Memory B cell (primary cell): ENCODE data around the gene RAB2B.

Experiments used
- ATAC-seq: fragments of 150-1000 bp; cut with Tn5 transposase; 2 replicates; pipeline ENCODE4 v1.10.0; 2021; ENCODE audit warnings: low read depth, mild to moderate bottlenecking, moderate library complexity
- DNase-seq, 2 donors: peaks; one replicate each; pipeline ENCODE4 v3.0.0; 2022; ENCODE audit warnings: low spot score in 2 of 2
- H3K27ac Mint-ChIP-seq: one replicate; pipeline ENCODE4 v1.8.0; 2022; ENCODE audit warnings: mild to moderate bottlenecking, moderate library complexity, mixed read lengths
- H3K27me3 Mint-ChIP-seq: one replicate; pipeline ENCODE4 v1.8.0; 2022; ENCODE audit warnings: mixed read lengths
- H3K36me3 Mint-ChIP-seq: one replicate; pipeline ENCODE4 v1.8.0; 2022; ENCODE audit warnings: mild to moderate bottlenecking, mixed read lengths
- H3K4me1 Mint-ChIP-seq: one replicate; pipeline ENCODE4 v1.8.0; 2022; ENCODE audit warnings: mixed read lengths
- H3K4me3 Mint-ChIP-seq: one replicate; pipeline ENCODE4 v1.8.0; 2022; ENCODE audit warnings: mild to moderate bottlenecking, moderate library complexity, mixed read lengths
- H3K9me3 Mint-ChIP-seq: one replicate; pipeline ENCODE4 v1.8.0; 2022; ENCODE audit warnings: mixed read lengths

RAB2B gene

GRCh38 chr14:21505012-21505553 lies 28.3 kb upstream of the RAB2B start:
- no peaks in the 10 kb centered on the region for H3K9me3 Mint-ChIP-seq
- H3K4me1 Mint-ChIP-seq, result peaks cover 17% of the 10 kb centered on the region
- ATAC-seq, result peak; percentile 64
- H3K27me3 Mint-ChIP-seq, result no peaks in the 10 kb centered on the region
- no peak overlapping the region for H3K27ac Mint-ChIP-seq
- H3K4me3 Mint-ChIP-seq, result no peak overlapping the region
- DNase-seq, result no peak
- H3K36me3 Mint-ChIP-seq, result peaks cover 18% of the 10 kb centered on the region

DNA sequence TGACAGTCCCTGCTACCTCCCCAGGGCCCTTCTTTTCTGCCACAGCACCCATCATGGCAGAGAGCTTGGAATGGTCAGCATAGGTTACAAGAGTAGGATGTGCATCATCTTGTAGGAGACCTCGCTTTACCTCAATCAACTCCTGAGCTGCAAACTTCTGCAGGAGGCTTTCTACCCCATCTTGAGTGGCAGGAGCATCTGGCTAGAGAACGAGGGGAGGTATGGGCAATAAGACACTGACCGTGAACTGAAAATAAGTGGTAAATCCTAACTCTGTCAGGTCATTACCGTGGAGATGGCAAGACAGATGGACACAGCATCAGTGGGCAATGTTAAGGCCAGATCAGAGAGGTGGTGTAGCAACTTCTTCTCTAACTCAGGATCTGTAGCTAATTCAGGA lies 26.6 kb upstream of the RAB2B start:
- Mint-ChIP-seq H3K36me3 (peaks cover 24% of the 10 kb centered on the region), H3K4me1 (peaks cover 10% of the 10 kb centered on the region), H3K27ac (no peak overlapping the region), H3K27me3 (no peaks in the 10 kb centered on the region), H3K9me3 (no peaks in the 10 kb centered on the region), H3K4me3 (no peak overlapping the region)
- ATAC-seq, result no peak
- no peak for DNase-seq

DNA sequence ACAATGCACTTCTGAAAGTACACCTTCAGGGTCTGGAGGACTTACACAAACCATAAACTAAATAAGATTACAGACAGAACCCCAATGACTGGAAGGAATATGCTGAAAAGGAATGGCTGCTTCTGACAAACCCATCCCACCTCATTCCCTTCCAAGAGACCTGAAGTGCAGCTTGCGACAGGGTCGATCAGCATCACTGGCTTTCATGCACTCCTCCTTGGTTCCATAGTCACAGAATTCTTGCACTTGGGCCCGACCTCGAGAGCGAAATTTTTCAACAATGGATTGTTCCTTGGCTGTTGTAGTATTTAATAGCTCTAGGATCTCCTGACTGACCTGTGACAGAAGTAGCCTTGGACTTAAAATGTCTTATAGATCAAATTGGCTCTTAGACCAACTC lies 24.8 kb upstream of the RAB2B start:
- Mint-ChIP-seq H3K4me3 (no peak overlapping the region), H3K27ac (no peak overlapping the region), H3K27me3 (no peaks in the 10 kb centered on the region), H3K4me1 (peaks cover 8% of the 10 kb centered on the region), H3K9me3 (no peaks in the 10 kb centered on the region), H3K36me3 (peaks cover 25% of the 10 kb centered on the region)
- no peak for ATAC-seq
- DNase-seq, result no peak

DNA sequence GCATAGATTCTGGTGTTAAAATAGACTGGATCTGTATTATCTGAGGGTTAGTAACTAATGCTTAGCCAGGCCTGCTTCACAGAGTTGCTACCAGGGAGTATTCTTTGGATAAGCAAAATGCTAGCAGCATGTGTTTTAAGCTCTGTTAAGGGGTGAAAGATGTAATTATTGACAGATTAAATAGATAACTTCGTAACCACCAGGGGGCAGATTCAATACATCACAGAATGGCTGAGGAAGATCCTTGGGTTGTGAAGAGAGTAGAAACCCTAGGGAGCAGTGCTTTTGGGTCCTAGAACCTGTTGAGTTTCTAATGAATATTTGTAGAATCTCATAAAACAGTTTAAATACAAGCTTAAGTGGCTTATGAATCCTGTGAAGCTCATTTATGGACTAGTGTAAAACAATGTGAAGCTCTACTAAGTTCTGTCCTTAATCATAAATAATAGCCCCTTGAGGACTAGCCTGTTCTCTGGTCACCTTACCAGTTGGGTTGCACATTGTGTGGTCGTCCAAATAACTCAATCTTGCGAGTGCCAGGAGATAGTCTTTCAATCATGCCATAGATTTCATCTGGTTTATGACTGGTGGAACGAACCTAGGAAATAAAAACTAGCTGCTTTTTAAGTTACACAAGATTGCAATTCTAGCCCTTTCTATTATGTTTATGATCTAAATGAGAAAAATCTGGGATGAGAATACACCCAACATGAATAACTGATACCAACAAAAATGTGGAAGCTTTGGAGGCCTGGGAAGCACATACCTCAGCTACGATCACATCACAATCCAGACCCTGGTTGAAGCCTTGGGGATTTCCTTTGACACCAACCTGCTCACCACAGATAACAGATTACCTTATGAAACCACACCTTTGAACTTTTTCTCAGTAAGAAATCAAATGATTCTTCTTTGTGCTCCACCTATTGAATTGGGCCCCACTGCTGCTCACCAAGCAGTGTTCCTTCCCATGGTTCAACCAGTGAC lies 22.1 kb upstream of the RAB2B start:
- ATAC-seq (peak; percentile 73), DNase-seq (peak in 1 of 2 donors; percentile 28)
- no peak overlapping the region for H3K27ac Mint-ChIP-seq
- H3K27me3 Mint-ChIP-seq, result no peaks in the 10 kb centered on the region
- H3K9me3 Mint-ChIP-seq, result no peaks in the 10 kb centered on the region
- H3K4me1 Mint-ChIP-seq, result peaks cover 4% of the 10 kb centered on the region
- no peak overlapping the region for H3K4me3 Mint-ChIP-seq
- H3K36me3 Mint-ChIP-seq, result peaks cover 32% of the 10 kb centered on the region

DNA sequence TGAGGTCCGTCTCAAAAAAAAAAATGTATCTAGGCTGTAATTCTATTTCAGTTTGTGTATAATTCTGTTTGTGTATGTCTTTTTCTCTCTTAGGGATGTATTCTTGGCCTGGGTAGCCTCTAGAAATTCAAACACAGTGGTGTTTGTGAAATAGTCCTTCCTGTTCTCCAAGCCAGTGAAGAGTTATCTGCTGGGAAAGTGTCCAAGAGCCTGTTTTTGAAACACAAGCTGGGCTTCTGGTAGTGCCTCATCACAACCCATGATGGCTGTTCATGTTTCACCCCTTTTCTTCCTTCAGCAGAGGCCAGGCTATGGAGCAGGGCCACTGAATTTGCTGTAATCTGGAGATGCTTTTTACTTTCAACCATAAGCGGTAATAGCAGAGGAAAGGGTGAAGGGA lies 19.7 kb upstream of the RAB2B start:
- Mint-ChIP-seq H3K27ac (no peak overlapping the region), H3K36me3 (peaks cover 35% of the 10 kb centered on the region)
- ATAC-seq, result no peak

GRCh38 chr14:21494902-21495762 lies 18.4 kb upstream of the RAB2B start:
- H3K4me3 Mint-ChIP-seq, result no peak overlapping the region
- peaks cover 32% of the 10 kb centered on the region for H3K36me3 Mint-ChIP-seq

More for the DNA sequence above, 19.7 kb upstream of the RAB2B start:
- no peak for DNase-seq
- H3K4me1 Mint-ChIP-seq, result peaks cover 4% of the 10 kb centered on the region
- H3K27me3 Mint-ChIP-seq, result no peaks in the 10 kb centered on the region
- no peak overlapping the region for H3K4me3 Mint-ChIP-seq
- no peaks in the 10 kb centered on the region for H3K9me3 Mint-ChIP-seq

DNA sequence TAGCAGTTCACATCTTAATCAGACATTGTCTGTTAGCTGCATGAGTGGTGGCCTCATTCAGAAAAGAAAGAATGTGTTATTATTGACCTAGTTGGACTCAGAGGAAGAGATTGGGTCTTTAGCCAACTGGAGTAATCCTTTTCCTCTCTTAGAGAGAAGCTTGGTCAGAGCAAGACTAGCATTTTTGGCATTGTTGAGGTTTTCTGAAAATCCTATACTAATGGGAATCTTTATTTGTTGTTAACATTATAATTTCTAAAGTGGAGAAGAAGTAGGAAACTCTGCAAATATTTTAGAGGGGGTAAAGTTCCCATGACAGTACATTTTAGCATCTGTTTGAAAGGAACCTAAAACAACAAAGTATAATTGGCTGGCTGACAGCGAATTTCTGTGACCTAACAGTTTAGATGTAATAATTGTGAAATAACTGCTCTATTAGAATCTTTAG lies 9.9 kb upstream of the RAB2B start:
- no peaks in the 10 kb centered on the region for H3K9me3 Mint-ChIP-seq

More at GRCh38 chr14:21494902-21495762, 18.4 kb upstream of the RAB2B start:
- Mint-ChIP-seq H3K4me1 (no peaks in the 10 kb centered on the region), H3K9me3 (no peaks in the 10 kb centered on the region), H3K27ac (no peak overlapping the region), H3K27me3 (no peaks in the 10 kb centered on the region)
- ATAC-seq, result no peak
- DNase-seq, result no peak

GRCh38 chr14:21476523-21476924 lies 235 bp downstream of the RAB2B start:
- peaks cover 13% of the 10 kb centered on the region for H3K36me3 Mint-ChIP-seq
- H3K4me1 Mint-ChIP-seq, result peaks cover 17% of the 10 kb centered on the region
- no peaks in the 10 kb centered on the region for H3K9me3 Mint-ChIP-seq
- H3K27me3 Mint-ChIP-seq, result no peaks in the 10 kb centered on the region
- peak overlapping the region; percentile 98 for H3K27ac Mint-ChIP-seq
- ATAC-seq, result peak; percentile 47
- peak overlapping the region; percentile 99 for H3K4me3 Mint-ChIP-seq
- DNase-seq, result no peak

More for the DNA sequence above, 9.9 kb upstream of the RAB2B start:
- Mint-ChIP-seq H3K27ac (no peak overlapping the region), H3K4me1 (no peaks in the 10 kb centered on the region), H3K36me3 (peaks cover 12% of the 10 kb centered on the region), H3K4me3 (no peak overlapping the region), H3K27me3 (no peaks in the 10 kb centered on the region)
- ATAC-seq, result no peak
- no peak for DNase-seq

GRCh38 chr14:21475767-21476522 lies 814 bp downstream of the RAB2B start:
- Mint-ChIP-seq H3K4me1 (peaks cover 17% of the 10 kb centered on the region), H3K36me3 (peaks cover 13% of the 10 kb centered on the region)

GRCh38 chr14:21467616-21468015 lies 9.1 kb downstream of the RAB2B start:
- no peaks in the 10 kb centered on the region for H3K27me3 Mint-ChIP-seq

More at GRCh38 chr14:21475767-21476522, 814 bp downstream of the RAB2B start:
- DNase-seq (no peak), ATAC-seq (no peak)
- peak overlapping the region; percentile 99 for H3K4me3 Mint-ChIP-seq
- H3K27me3 Mint-ChIP-seq, result no peaks in the 10 kb centered on the region
- H3K9me3 Mint-ChIP-seq, result no peaks in the 10 kb centered on the region
- peak overlapping the region; percentile 98 for H3K27ac Mint-ChIP-seq

DNA sequence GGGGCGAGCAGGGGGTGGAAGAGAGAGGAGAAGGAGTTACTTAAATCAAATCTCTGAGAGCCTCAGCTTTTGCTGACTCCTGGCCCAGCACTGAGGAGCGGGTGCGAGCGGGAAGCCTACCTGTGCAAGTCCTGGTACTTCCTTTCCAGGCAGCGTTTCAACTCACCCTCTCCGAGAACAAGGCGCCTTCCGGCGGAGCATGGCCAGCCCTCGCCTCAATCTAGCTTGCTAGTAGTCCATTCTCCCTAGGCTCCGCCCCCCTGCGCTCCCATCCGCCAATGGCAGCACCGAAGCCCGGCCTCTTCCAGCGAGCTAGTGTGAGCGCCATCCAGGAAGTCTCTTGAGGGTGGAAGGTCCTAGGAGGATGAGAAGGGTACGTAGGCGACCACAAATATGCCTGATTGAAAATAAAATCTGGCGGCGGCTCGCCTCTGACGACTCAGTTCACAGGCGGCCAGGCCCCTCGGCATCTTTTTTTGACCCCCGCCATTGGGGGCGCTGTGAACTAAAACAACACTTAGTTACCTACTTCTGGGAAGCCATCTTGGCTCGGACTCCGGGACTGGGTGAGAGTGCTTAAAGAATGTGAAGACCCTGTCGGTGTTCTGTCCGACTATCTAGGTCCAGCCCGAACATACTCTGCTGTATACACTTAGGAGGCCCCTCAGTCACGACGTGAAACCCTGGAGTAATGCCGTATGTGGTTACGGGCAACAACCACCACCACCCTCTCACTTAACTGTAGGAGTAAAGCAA lies 20.7 kb downstream of the RAB2B start, which contains the start of gene CHD8:
Gene CHD8, minus strand, starts transcription at position 212 of the 756 bp plus-strand sequence. CDS start 24,480 bp downstream, outside the sequence.
- H3K9me3 Mint-ChIP-seq, result no peaks in the 10 kb centered on the region
- peak; percentile 93 to 97 for DNase-seq
- peak within 1 kb of the TSS; percentile 96 for H3K4me3 Mint-ChIP-seq
- peak within 1 kb of the TSS; percentile 98 for H3K27ac Mint-ChIP-seq
- peaks cover 23% of the 10 kb centered on the region for H3K4me1 Mint-ChIP-seq
- ATAC-seq, result peak; percentile 92
- no peaks in the 10 kb centered on the region for H3K27me3 Mint-ChIP-seq
- H3K36me3 Mint-ChIP-seq, result peaks cover 13% of the 10 kb centered on the region

More at GRCh38 chr14:21467616-21468015, 9.1 kb downstream of the RAB2B start:
- DNase-seq (no peak), ATAC-seq (no peak)
- Mint-ChIP-seq H3K36me3 (peaks cover 30% of the 10 kb centered on the region), H3K27ac (no peak overlapping the region), H3K4me1 (peaks cover 3% of the 10 kb centered on the region), H3K4me3 (no peak overlapping the region), H3K9me3 (no peaks in the 10 kb centered on the region)

- peak overlapping the region; percentile 96 for H3K4me3 Mint-ChIP-seq
- no peaks in the 10 kb centered on the region for H3K9me3 Mint-ChIP-seq
- DNase-seq (no peak), ATAC-seq (peak; percentile 3)
- H3K4me1 Mint-ChIP-seq, result peaks cover 23% of the 10 kb centered on the region
- peak overlapping the region; percentile 98 for H3K27ac Mint-ChIP-seq
- H3K27me3 Mint-ChIP-seq, result no peaks in the 10 kb centered on the region
- peaks cover 12% of the 10 kb centered on the region for H3K36me3 Mint-ChIP-seq
Measured at GRCh38 chr14:21455592-21455911, 21.2 kb downstream of the RAB2B start.
